ENCODE results near the gene IFT25.

IFT25 gene

DNA sequence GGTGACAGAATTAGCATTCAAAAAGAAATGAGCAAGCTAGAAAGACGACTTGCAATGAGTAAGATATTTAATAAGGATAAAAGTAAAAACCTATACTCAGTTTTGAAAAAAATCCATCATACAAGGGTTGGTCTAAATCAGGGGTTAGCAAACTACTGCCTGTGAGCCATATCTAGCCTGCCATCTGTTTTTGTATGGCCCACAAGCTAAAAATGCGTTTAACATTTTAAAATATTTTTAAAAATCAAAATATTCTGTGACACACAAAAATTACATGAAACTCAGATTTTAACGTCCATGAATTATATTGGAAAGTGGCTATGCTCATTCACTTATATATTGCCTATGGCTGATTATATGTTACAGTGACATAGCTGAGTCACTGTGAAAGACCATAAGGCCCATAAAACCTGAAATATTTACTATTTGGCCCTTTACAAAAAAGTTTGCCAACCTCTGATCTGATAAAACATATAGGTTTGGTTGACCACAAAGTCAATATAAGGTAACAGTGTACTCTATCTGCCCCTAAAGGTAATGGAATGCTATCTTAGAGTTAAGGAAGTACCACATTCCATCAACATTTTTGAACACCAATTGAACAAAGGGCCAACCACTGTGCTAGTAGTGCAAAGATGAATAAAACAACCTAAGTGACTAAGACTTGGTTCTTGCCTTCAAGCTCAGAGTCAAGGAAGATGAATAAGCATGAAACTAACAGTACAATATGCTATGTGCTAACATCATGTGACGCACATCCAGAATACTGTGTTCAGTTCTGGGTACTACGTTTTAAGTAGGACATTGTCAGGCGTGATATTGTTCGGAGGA is 3.2 kb downstream of the IFT25 start:
- no peak overlapping the region for H3K4me3 ChIP-seq (ENCODE audit: low read depth, low read length)
- no peaks in the 10 kb centered on the region for H3K9me3 ChIP-seq (ENCODE audit: control insufficient read depth, insufficient read depth, low read length)
- H3K27me3 ChIP-seq (ENCODE audit: control insufficient read depth, insufficient read depth, low read length): no peaks in the 10 kb centered on the region
- no peaks in the 10 kb centered on the region for H3K36me3 ChIP-seq (ENCODE audit: control insufficient read depth, insufficient read depth, low read length)
- no peaks in the 10 kb centered on the region for H3K4me1 ChIP-seq (ENCODE audit: control insufficient read depth, insufficient read depth, low read length)
- H3K9ac ChIP-seq (ENCODE audit: low read depth, low read length): no peak overlapping the region

- Histone ChIP-seq H3K9ac (ENCODE audit: low read depth, low read length) (no peak overlapping the region), H3K27me3 (ENCODE audit: control insufficient read depth, insufficient read depth, low read length) (no peaks in the 10 kb centered on the region), H3K36me3 (ENCODE audit: control insufficient read depth, insufficient read depth, low read length) (no peaks in the 10 kb centered on the region)
Observed at GRCh38 chr1:53938136-53938830, 7.2 kb downstream of the IFT25 start.

GRCh38 chr1:53936430-53936829 is 9.1 kb downstream of the IFT25 start:
- Histone ChIP-seq H3K36me3 (ENCODE audit: control insufficient read depth, insufficient read depth, low read length) (no peaks in the 10 kb centered on the region), H3K9ac (ENCODE audit: low read depth, low read length) (no peak overlapping the region), H3K4me3 (ENCODE audit: low read depth, low read length) (no peak overlapping the region), H3K9me3 (ENCODE audit: control insufficient read depth, insufficient read depth, low read length) (peaks cover 2% of the 10 kb centered on the region), H3K27me3 (ENCODE audit: control insufficient read depth, insufficient read depth, low read length) (no peaks in the 10 kb centered on the region), H3K4me1 (ENCODE audit: control insufficient read depth, insufficient read depth, low read length) (no peaks in the 10 kb centered on the region)

More at GRCh38 chr1:53938136-53938830, 7.2 kb downstream of the IFT25 start:
- Histone ChIP-seq H3K4me3 (ENCODE audit: low read depth, low read length) (no peak overlapping the region), H3K4me1 (ENCODE audit: control insufficient read depth, insufficient read depth, low read length) (no peaks in the 10 kb centered on the region), H3K9me3 (ENCODE audit: control insufficient read depth, insufficient read depth, low read length) (peaks cover 2% of the 10 kb centered on the region)

- no peaks in the 10 kb centered on the region for H3K27me3 ChIP-seq (ENCODE audit: control insufficient read depth, insufficient read depth, low read length)
- H3K9ac ChIP-seq (ENCODE audit: low read depth, low read length): no peak overlapping the region
- H3K4me1 ChIP-seq (ENCODE audit: control insufficient read depth, insufficient read depth, low read length): no peaks in the 10 kb centered on the region
- H3K9me3 ChIP-seq (ENCODE audit: control insufficient read depth, insufficient read depth, low read length): peaks cover 2% of the 10 kb centered on the region
- H3K4me3 ChIP-seq (ENCODE audit: low read depth, low read length): no peak overlapping the region
- no peaks in the 10 kb centered on the region for H3K36me3 ChIP-seq (ENCODE audit: control insufficient read depth, insufficient read depth, low read length)
Observed at GRCh38 chr1:53934170-53934765, 11.2 kb downstream of the IFT25 start.

GRCh38 chr1:53931523-53931922 is 14.0 kb downstream of the IFT25 start:
- Histone ChIP-seq H3K27me3 (ENCODE audit: control insufficient read depth, insufficient read depth, low read length) (no peaks in the 10 kb centered on the region), H3K9ac (ENCODE audit: low read depth, low read length) (no peak overlapping the region), H3K4me1 (ENCODE audit: control insufficient read depth, insufficient read depth, low read length) (no peaks in the 10 kb centered on the region), H3K36me3 (ENCODE audit: control insufficient read depth, insufficient read depth, low read length) (no peaks in the 10 kb centered on the region), H3K9me3 (ENCODE audit: control insufficient read depth, insufficient read depth, low read length) (peaks cover 2% of the 10 kb centered on the region), H3K4me3 (ENCODE audit: low read depth, low read length) (no peak overlapping the region)

- Histone ChIP-seq H3K4me3 (ENCODE audit: low read depth, low read length) (no peak overlapping the region), H3K4me1 (ENCODE audit: control insufficient read depth, insufficient read depth, low read length) (no peaks in the 10 kb centered on the region), H3K9ac (ENCODE audit: low read depth, low read length) (no peak overlapping the region), H3K36me3 (ENCODE audit: control insufficient read depth, insufficient read depth, low read length) (no peaks in the 10 kb centered on the region), H3K9me3 (ENCODE audit: control insufficient read depth, insufficient read depth, low read length) (peaks cover 2% of the 10 kb centered on the region), H3K27me3 (ENCODE audit: control insufficient read depth, insufficient read depth, low read length) (no peaks in the 10 kb centered on the region)
Observed at GRCh38 chr1:53930932-53931331, 14.6 kb downstream of the IFT25 start.

DNA sequence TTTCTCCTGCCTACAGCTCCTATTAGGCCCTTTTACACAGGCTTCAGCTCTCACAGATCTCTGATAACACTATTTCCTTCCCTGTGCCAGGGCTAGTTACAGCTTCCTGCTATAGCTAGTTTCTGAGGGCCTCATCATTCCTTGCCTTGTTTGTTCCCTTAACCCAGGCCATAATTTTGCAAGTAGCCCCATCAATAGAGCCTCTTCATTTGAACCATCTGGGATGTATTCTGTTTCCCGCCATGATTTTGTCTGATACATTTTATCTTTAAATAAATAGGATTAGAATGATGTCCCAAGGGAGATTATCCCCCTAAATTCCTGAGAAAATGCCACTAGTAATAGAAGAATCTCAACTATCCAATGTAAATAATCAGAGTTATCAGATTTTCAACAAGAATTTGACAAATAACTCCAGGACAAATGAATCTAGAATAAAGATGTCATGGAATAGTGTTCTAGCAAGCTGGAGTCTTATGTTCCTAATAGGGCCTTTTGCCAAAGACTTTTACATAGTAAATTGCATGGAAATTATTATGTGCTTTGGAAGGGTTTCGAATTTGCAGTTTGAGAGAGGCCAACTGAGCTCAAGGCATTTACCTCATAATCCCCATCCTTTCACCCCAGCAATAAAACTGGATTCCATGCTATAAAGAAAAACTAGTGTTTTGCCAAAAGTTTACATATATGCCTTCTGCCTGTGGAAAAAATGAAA is 16.1 kb downstream of the IFT25 start:
- no peaks in the 10 kb centered on the region for H3K4me1 ChIP-seq (ENCODE audit: control insufficient read depth, insufficient read depth, low read length)
- H3K27me3 ChIP-seq (ENCODE audit: control insufficient read depth, insufficient read depth, low read length): no peaks in the 10 kb centered on the region
- no peaks in the 10 kb centered on the region for H3K36me3 ChIP-seq (ENCODE audit: control insufficient read depth, insufficient read depth, low read length)
- H3K9me3 ChIP-seq (ENCODE audit: control insufficient read depth, insufficient read depth, low read length): peaks cover 2% of the 10 kb centered on the region
- H3K4me3 ChIP-seq (ENCODE audit: low read depth, low read length): no peak overlapping the region
- H3K9ac ChIP-seq (ENCODE audit: low read depth, low read length): no peak overlapping the region

DNA sequence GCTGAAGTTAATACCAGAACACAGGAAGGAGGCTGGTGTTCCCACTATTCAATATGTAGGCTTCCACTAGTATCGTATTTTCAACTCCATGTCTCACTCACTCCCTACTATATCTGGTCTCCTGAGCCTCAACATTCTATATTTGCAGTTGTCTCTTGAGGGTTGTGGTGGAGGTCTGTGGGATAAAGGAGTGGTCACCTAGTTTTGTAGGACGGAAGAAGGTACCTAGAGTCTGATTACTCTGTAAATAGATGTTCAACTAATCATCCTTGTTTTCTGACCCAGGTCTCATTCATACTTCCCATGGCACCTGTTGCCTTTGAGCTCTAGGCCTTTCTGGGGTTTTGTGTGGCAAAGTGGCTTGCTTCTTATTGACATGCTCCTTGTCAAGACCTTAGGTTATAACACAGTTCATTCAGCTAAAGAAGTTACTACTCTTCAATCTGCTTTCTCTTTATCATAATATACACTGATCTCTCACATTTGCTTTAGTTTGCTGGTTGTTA is 18.1 kb downstream of the IFT25 start:
- H3K9ac ChIP-seq (ENCODE audit: low read depth, low read length): no peak overlapping the region
- H3K4me3 ChIP-seq (ENCODE audit: low read depth, low read length): no peak overlapping the region
- no peaks in the 10 kb centered on the region for H3K4me1 ChIP-seq (ENCODE audit: control insufficient read depth, insufficient read depth, low read length)
- no peaks in the 10 kb centered on the region for H3K9me3 ChIP-seq (ENCODE audit: control insufficient read depth, insufficient read depth, low read length)
- no peaks in the 10 kb centered on the region for H3K36me3 ChIP-seq (ENCODE audit: control insufficient read depth, insufficient read depth, low read length)
- H3K27me3 ChIP-seq (ENCODE audit: control insufficient read depth, insufficient read depth, low read length): no peaks in the 10 kb centered on the region

DNA sequence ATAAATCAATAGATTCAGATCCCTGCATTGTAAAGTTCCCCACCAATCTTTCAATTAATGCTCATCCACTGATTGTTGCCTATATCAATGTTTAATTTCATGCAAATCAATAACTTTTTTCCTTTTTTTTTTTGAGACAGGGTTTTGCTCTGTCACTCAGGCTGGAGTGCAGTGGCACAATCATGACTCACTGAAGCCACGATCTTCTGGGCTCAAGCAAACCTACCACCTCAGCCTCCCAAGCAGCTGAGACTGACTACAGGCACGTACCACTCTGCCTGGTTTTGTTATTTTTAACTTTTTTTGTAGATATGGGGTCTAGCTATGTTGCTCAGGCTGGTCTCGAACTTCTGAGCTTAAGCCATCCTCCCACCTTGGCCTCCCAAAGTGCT is 25.8 kb downstream of the IFT25 start:
- Histone ChIP-seq H3K9ac (ENCODE audit: low read depth, low read length) (no peak overlapping the region), H3K4me1 (ENCODE audit: control insufficient read depth, insufficient read depth, low read length) (peaks cover 3% of the 10 kb centered on the region), H3K4me3 (ENCODE audit: low read depth, low read length) (no peak overlapping the region), H3K36me3 (ENCODE audit: control insufficient read depth, insufficient read depth, low read length) (no peaks in the 10 kb centered on the region), H3K27me3 (ENCODE audit: control insufficient read depth, insufficient read depth, low read length) (no peaks in the 10 kb centered on the region), H3K9me3 (ENCODE audit: control insufficient read depth, insufficient read depth, low read length) (no peaks in the 10 kb centered on the region)

GRCh38 chr1:53918343-53918742 is 27.2 kb downstream of the IFT25 start:
- no peak overlapping the region for H3K4me3 ChIP-seq (ENCODE audit: low read depth, low read length)
- H3K9me3 ChIP-seq (ENCODE audit: control insufficient read depth, insufficient read depth, low read length): no peaks in the 10 kb centered on the region
- H3K9ac ChIP-seq (ENCODE audit: low read depth, low read length): no peak overlapping the region
- H3K4me1 ChIP-seq (ENCODE audit: control insufficient read depth, insufficient read depth, low read length): peaks cover 11% of the 10 kb centered on the region
- H3K27me3 ChIP-seq (ENCODE audit: control insufficient read depth, insufficient read depth, low read length): no peaks in the 10 kb centered on the region
- no peaks in the 10 kb centered on the region for H3K36me3 ChIP-seq (ENCODE audit: control insufficient read depth, insufficient read depth, low read length)

GRCh38 chr1:53913352-53914033 is 32.0 kb downstream of the IFT25 start:
- Histone ChIP-seq H3K27me3 (ENCODE audit: control insufficient read depth, insufficient read depth, low read length) (no peaks in the 10 kb centered on the region), H3K36me3 (ENCODE audit: control insufficient read depth, insufficient read depth, low read length) (no peaks in the 10 kb centered on the region), H3K4me3 (ENCODE audit: low read depth, low read length) (no peak overlapping the region), H3K9ac (ENCODE audit: low read depth, low read length) (no peak overlapping the region), H3K9me3 (ENCODE audit: control insufficient read depth, insufficient read depth, low read length) (no peaks in the 10 kb centered on the region), H3K4me1 (ENCODE audit: control insufficient read depth, insufficient read depth, low read length) (peaks cover 20% of the 10 kb centered on the region)

Data from iPS-15b (cell line).